Measurements from ENCODE around the gene FANCC. TPM values are rescaled to one million over a fixed set of nuclear protein-coding genes. Genes with fewer than 3 reads are reported as not detected.

The FANCC gene
- total RNA-seq, 1 experiment from 2014 or later = 14.5 TPM

DNA sequence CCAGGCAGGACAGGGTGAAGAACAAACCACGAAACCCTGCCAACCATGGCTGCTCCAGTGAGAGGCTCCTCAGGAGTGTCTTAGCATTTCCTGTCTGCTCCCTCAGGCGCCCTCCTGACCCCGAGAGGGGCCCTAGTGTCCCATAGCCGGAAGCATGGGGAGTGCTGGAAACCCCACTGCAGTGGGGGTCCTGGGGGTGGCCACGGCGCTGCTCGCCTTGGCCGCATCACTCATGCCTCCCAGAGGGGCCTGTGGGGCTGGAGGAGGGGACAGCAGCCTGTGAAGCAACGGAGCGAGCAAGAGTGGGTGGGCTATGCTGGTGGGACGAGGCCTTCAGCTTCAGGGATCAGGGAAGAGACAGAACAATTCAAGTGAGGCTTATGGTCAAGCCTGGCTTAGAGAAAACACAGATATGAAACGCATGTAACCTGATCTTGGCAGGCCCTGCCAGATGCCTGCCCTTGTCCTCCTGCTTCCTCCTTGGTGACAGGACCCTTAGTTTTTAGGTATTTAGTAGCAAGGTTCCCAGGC, 219.1 kb downstream of the FANCC start:
- H3K27me3 Mint-ChIP-seq (ENCODE audit: unreplicated experiment) = no peaks in the 10 kb centered on the region
- intact Hi-C loops (cut with micrococcal nuclease; ENCODE audit: unreplicated experiment) = no loop called here
- BruUV-seq (replicated peaks) = no TSS peak
- DNase-seq = no peak
- TF ChIP-seq, protein P1, sequence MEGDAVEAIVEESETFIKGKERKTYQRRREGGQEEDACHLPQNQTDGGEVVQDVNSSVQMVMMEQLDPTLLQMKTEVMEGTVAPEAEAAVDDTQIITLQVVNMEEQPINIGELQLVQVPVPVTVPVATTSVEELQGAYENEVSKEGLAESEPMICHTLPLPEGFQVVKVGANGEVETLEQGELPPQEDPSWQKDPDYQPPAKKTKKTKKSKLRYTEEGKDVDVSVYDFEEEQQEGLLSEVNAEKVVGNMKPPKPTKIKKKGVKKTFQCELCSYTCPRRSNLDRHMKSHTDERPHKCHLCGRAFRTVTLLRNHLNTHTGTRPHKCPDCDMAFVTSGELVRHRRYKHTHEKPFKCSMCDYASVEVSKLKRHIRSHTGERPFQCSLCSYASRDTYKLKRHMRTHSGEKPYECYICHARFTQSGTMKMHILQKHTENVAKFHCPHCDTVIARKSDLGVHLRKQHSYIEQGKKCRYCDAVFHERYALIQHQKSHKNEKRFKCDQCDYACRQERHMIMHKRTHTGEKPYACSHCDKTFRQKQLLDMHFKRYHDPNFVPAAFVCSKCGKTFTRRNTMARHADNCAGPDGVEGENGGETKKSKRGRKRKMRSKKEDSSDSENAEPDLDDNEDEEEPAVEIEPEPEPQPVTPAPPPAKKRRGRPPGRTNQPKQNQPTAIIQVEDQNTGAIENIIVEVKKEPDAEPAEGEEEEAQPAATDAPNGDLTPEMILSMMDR (IDR thresholded peaks at IDR 0.05; ENCODE audit: unreplicated experiment) = no peak
- no peaks in the 10 kb centered on the region for H3K9me3 Mint-ChIP-seq (ENCODE audit: low read depth, unreplicated experiment)
- H3K4me1 Mint-ChIP-seq (ENCODE audit: low read depth, unreplicated experiment) = peaks cover 6% of the 10 kb centered on the region
- CTCF ChIA-PET = no interaction called here
- peaks cover 58% of the 10 kb centered on the region for H3K36me3 Mint-ChIP-seq (ENCODE audit: insufficient read depth, unreplicated experiment)
- H3K27ac Mint-ChIP-seq (ENCODE audit: unreplicated experiment) = no peak overlapping the region
- no peak overlapping the region for H3K4me3 Mint-ChIP-seq (ENCODE audit: low read depth, unreplicated experiment)

DNA sequence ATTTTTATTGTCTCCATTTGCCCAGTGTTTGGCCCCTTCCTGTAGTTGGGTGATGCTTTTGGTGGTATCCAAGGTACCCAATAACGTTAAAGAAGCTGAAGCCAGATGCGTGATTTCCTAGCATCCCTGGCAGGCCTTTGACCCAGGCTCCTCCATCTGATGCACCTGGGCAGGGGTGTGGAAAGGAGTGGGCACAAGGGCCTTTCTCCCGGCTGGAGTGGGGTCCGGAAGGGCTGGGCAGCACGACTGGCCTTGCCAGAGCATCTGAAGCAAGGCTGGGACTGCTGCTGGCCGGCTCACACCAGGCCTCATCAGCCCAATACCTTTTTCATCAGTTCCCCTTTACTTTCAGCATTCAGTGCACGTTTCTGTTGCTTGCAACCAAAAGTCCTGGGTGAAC, 220.2 kb downstream of the FANCC start:
- Mint-ChIP-seq H3K36me3 (ENCODE audit: insufficient read depth, unreplicated experiment) (peaks cover 62% of the 10 kb centered on the region), H3K4me1 (ENCODE audit: low read depth, unreplicated experiment) (peaks cover 16% of the 10 kb centered on the region), H3K27me3 (ENCODE audit: unreplicated experiment) (no peaks in the 10 kb centered on the region), H3K4me3 (ENCODE audit: low read depth, unreplicated experiment) (no peak overlapping the region), H3K27ac (ENCODE audit: unreplicated experiment) (no peak overlapping the region), H3K9me3 (ENCODE audit: low read depth, unreplicated experiment) (no peaks in the 10 kb centered on the region)
- TF ChIP-seq, protein P1 (IDR thresholded peaks at IDR 0.05; ENCODE audit: unreplicated experiment) = no peak
- DNase-seq = no peak
- CTCF ChIA-PET = no interaction called here
- intact Hi-C loops (cut with micrococcal nuclease; ENCODE audit: unreplicated experiment) = no loop called here
- no TSS peak for BruUV-seq (replicated peaks)

DNA sequence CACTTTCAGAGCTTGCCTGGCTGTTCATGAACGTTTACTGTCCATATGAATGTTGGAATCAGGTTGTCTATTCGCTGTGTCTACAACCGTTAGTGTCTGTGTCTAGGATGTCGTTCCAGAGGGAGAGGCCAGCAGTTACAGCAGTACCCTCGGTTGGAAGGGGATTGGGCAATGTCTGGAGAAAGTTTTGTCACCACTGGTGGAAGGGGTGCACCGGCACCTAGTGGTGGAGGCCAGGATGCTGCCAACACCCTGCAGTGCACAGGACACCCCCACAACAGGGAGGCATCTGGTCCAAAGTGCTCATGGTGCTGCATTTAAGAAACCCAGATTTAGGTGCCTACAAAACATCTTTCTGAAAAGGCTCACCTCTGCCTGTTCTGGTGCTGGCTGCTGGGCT, 220.7 kb downstream of the FANCC start:
- TF ChIP-seq, protein P1 (IDR thresholded peaks at IDR 0.05; ENCODE audit: unreplicated experiment) = no peak
- H3K27ac Mint-ChIP-seq (ENCODE audit: unreplicated experiment) = no peak overlapping the region
- no peak overlapping the region for H3K4me3 Mint-ChIP-seq (ENCODE audit: low read depth, unreplicated experiment)
- H3K4me1 Mint-ChIP-seq (ENCODE audit: low read depth, unreplicated experiment) = peaks cover 21% of the 10 kb centered on the region
- intact Hi-C loops (cut with micrococcal nuclease; ENCODE audit: unreplicated experiment) = no loop called here
- BruUV-seq (replicated peaks) = no TSS peak
- CTCF ChIA-PET = no interaction called here
- H3K36me3 Mint-ChIP-seq (ENCODE audit: insufficient read depth, unreplicated experiment) = peaks cover 62% of the 10 kb centered on the region
- no peaks in the 10 kb centered on the region for H3K9me3 Mint-ChIP-seq (ENCODE audit: low read depth, unreplicated experiment)
- DNase-seq = no peak
- H3K27me3 Mint-ChIP-seq (ENCODE audit: unreplicated experiment) = no peaks in the 10 kb centered on the region

DNA sequence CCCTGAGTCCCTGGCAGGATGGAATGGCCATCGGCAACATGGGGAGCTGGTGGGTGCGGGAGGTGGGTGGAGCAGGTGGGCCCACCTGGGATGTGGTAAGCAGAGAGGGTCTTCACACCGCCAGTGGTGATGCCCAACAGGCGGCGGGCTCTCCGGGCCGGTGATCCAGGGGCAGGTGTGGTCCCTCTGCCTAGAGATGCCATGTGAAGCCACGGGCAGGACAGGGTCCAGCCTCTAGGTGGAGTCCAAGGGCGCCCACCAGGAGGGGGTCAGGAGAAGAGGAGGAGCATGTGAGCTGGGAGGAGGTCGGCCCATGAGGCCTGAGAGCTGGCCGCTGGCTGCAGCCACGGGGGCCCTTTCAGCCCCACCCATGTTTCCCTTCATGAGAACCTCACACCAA, 221.1 kb downstream of the FANCC start:
- H3K4me1 Mint-ChIP-seq (ENCODE audit: low read depth, unreplicated experiment) = peaks cover 25% of the 10 kb centered on the region
- no TSS peak for BruUV-seq (replicated peaks)
- no peaks in the 10 kb centered on the region for H3K9me3 Mint-ChIP-seq (ENCODE audit: low read depth, unreplicated experiment)
- TF ChIP-seq, protein P1 (IDR thresholded peaks at IDR 0.05; ENCODE audit: unreplicated experiment) = no peak
- no peak overlapping the region for H3K27ac Mint-ChIP-seq (ENCODE audit: unreplicated experiment)
- H3K27me3 Mint-ChIP-seq (ENCODE audit: unreplicated experiment) = no peaks in the 10 kb centered on the region
- H3K36me3 Mint-ChIP-seq (ENCODE audit: insufficient read depth, unreplicated experiment) = peaks cover 62% of the 10 kb centered on the region
- CTCF ChIA-PET = no interaction called here
- H3K4me3 Mint-ChIP-seq (ENCODE audit: low read depth, unreplicated experiment) = no peak overlapping the region
- intact Hi-C loops (cut with micrococcal nuclease; ENCODE audit: unreplicated experiment) = no loop called here
- DNase-seq = no peak
